SU-DHL-6 (cell line): ENCODE data around the gene COX5B.
A peak's percentile ranks its signal among the peaks of the same experiment; 100 is the strongest.
"Not testable (repeated sequence)": the region's sequence is repeated elsewhere in the genome, so short reads cannot be mapped to it uniquely, and the experiment has no call there.

Experiments
- H2AFZ ChIP-seq: fragments of 200-600 bp; sonication (generic); 2 replicates; pipeline ENCODE4 v1.6.1; 2014; ENCODE audit warnings: low read depth, mild to moderate bottlenecking, moderate library complexity, mixed read lengths, antibody characterized with exemption, low read length; ENCODE audit not compliant: severe bottlenecking
- H3F3A ChIP-seq: fragments of 200-600 bp; shearing (Covaris generic); 2 replicates; pipeline ENCODE4 v1.6.0; 2016; ENCODE audit warnings: antibody characterized with exemption, mild to moderate bottlenecking; ENCODE audit not compliant: insufficient read depth
- H3K27ac ChIP-seq: fragments of 200-600 bp; sonication (generic); 2 replicates; pipeline ENCODE4 v1.5.1; 2016; ENCODE audit warnings: low read depth, mild to moderate bottlenecking, low read length, moderate library complexity, mixed read lengths
- H3K27me3 ChIP-seq: fragments of 200-600 bp; sonication (generic), shearing (Covaris generic); 2 replicates; pipeline ENCODE4 v1.6.0; 2014; ENCODE audit warnings: mild to moderate bottlenecking, low read length
- H3K36me3 ChIP-seq: fragments of 200-600 bp; sonication (generic); 2 replicates; pipeline ENCODE4 v1.6.1; 2014; ENCODE audit warnings: mild to moderate bottlenecking, low read length, mixed read lengths
- H3K4me2 ChIP-seq: fragments of 300-600, 200-600 bp; shearing (Covaris generic), sonication (generic); 2 replicates; pipeline ENCODE4 v1.6.0; 2014; ENCODE audit warnings: low read length, low read depth, mild to moderate bottlenecking; ENCODE audit not compliant: poor library complexity, severe bottlenecking
- H3K4me3 ChIP-seq: fragments of 200-600 bp; sonication (generic); 2 replicates; pipeline ENCODE4 v1.5.1; 2014; ENCODE audit warnings: antibody characterized with exemption, low read length, mild to moderate bottlenecking, mixed read lengths; ENCODE audit not compliant: insufficient read depth, poor library complexity, severe bottlenecking
- H3K79me2 ChIP-seq: fragments of 200-600 bp; sonication (generic); 2 replicates; pipeline ENCODE4 v1.6.1; 2014; ENCODE audit warnings: mild to moderate bottlenecking, low read length, moderate library complexity; ENCODE audit not compliant: insufficient read depth
- H3K9ac ChIP-seq: fragments of 200-600 bp; sonication (generic); 2 replicates; pipeline ENCODE4 v1.7.0; 2014; ENCODE audit warnings: mild to moderate bottlenecking, low read length
- H3K9me2 ChIP-seq: fragments of 200-600 bp; sonication (generic); replicated peaks from 2 replicates; pipeline ENCODE4 v1.6.1; 2014; ENCODE audit warnings: low read length; ENCODE audit not compliant: insufficient read depth
- H3K9me3 ChIP-seq: fragments of 200-600 bp; sonication (generic); 2 replicates; pipeline ENCODE4 v1.6.1; 2014; ENCODE audit warnings: low read length, mixed read lengths; ENCODE audit not compliant: insufficient read depth
- H4K20me1 ChIP-seq: fragments of 200-600 bp; sonication (generic); 2 replicates; pipeline ENCODE4 v1.6.1; 2014; ENCODE audit warnings: low read depth, mild to moderate bottlenecking, antibody characterized with exemption, low read length, moderate library complexity, mixed read lengths
- EZH2phosphoT487 ChIP-seq: fragments of 200-600 bp; sonication (generic), shearing (Covaris generic); conservative IDR thresholded peaks from 2 replicates; pipeline ENCODE4 v1.6.1; 2018; ENCODE audit warnings: mild to moderate bottlenecking, antibody characterized with exemption, low read length, moderate library complexity, mixed read lengths
- TF ChIP-seq, protein P1 (sequence below): fragments of 200-600 bp; sonication (generic); IDR thresholded peaks from one replicate; pipeline ENCODE4 v1.5.1; 2017; ENCODE audit warnings: antibody characterized with exemption, mild to moderate bottlenecking, low read length, moderate library complexity; ENCODE audit not compliant: insufficient read depth, poor library complexity, severe bottlenecking

The COX5B gene

GRCh38 chr2:97669448-97669847 is 23.6 kb downstream of the COX5B start, which contains the start of gene C2orf92:
Gene C2orf92 (plus strand): TSS chr2:97669713. CDS start chr2:97669789, 76 bp downstream.
- Histone ChIP-seq H3K27me3 (no peaks in the 10 kb centered on the region), H3K9me2 (no peaks in the 10 kb centered on the region), H3K36me3 (no peaks in the 10 kb centered on the region), H4K20me1 (no peaks in the 10 kb centered on the region), H3K4me2 (no peak within 1 kb of the TSS), H3K4me3 (no peak within 1 kb of the TSS), H2AFZ (peak within 1 kb of the TSS; percentile 27), H3K27ac (no peak within 1 kb of the TSS), H3K9ac (no peak within 1 kb of the TSS), H3F3A (no peaks in the 10 kb centered on the region), H3K9me3 (no peaks in the 10 kb centered on the region), H3K79me2 (no peaks in the 10 kb centered on the region)
- TF ChIP-seq, protein P1, sequence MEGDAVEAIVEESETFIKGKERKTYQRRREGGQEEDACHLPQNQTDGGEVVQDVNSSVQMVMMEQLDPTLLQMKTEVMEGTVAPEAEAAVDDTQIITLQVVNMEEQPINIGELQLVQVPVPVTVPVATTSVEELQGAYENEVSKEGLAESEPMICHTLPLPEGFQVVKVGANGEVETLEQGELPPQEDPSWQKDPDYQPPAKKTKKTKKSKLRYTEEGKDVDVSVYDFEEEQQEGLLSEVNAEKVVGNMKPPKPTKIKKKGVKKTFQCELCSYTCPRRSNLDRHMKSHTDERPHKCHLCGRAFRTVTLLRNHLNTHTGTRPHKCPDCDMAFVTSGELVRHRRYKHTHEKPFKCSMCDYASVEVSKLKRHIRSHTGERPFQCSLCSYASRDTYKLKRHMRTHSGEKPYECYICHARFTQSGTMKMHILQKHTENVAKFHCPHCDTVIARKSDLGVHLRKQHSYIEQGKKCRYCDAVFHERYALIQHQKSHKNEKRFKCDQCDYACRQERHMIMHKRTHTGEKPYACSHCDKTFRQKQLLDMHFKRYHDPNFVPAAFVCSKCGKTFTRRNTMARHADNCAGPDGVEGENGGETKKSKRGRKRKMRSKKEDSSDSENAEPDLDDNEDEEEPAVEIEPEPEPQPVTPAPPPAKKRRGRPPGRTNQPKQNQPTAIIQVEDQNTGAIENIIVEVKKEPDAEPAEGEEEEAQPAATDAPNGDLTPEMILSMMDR, result no peak
- no peak for TF ChIP-seq EZH2phosphoT487

DNA sequence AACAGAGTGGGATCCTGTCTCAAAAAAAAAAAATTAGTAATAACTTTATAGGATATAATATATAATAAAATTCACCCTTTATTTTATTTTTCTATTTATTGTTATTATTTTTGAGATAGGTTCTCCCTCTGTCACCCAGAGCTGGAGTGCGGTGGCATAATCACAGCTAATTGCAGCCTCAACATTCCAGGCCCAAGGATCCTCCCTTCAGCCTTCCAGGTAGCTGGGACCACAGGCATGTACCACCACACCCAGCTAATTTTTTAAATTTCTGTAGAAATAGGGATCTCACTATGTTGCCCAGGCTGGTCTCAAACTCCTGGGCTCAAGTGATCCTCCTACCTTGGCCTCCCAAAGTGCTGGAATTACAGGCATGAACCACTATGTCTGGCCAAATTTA is 24.6 kb downstream of the COX5B start:
- Histone ChIP-seq H2AFZ (no peak overlapping the region), H3K4me3 (no peak overlapping the region), H3K27ac (no peak overlapping the region), H3K9me3 (no peaks in the 10 kb centered on the region), H4K20me1 (no peaks in the 10 kb centered on the region), H3F3A (no peaks in the 10 kb centered on the region), H3K4me2 (no peak overlapping the region), H3K79me2 (no peaks in the 10 kb centered on the region), H3K36me3 (no peaks in the 10 kb centered on the region), H3K9me2 (no peaks in the 10 kb centered on the region), H3K27me3 (no peaks in the 10 kb centered on the region), H3K9ac (no peak overlapping the region)
- TF ChIP-seq, protein P1, result no peak
- TF ChIP-seq EZH2phosphoT487, result no peak

- Histone ChIP-seq H2AFZ (no peak overlapping the region), H3K4me3 (no peak overlapping the region), H3K79me2 (no peaks in the 10 kb centered on the region), H3K4me2 (no peak overlapping the region), H3K9ac (no peak overlapping the region), H3K9me3 (no peaks in the 10 kb centered on the region), H3K9me2 (no peaks in the 10 kb centered on the region), H3K27ac (no peak overlapping the region), H3F3A (no peaks in the 10 kb centered on the region), H3K27me3 (no peaks in the 10 kb centered on the region), H4K20me1 (no peaks in the 10 kb centered on the region), H3K36me3 (no peaks in the 10 kb centered on the region)
- TF ChIP-seq, protein P1, result no peak
- no peak for TF ChIP-seq EZH2phosphoT487
Measured at GRCh38 chr2:97671526-97671925, 25.7 kb downstream of the COX5B start.

GRCh38 chr2:97672606-97673140 is 26.8 kb downstream of the COX5B start:
- not testable (repeated sequence) for H3K9me3 ChIP-seq, H3K4me2 ChIP-seq, H3K9ac ChIP-seq, H3K27me3 ChIP-seq, H3K4me3 ChIP-seq, H2AFZ ChIP-seq, H3K9me2 ChIP-seq, H4K20me1 ChIP-seq, H3K36me3 ChIP-seq, H3K27ac ChIP-seq, H3F3A ChIP-seq, H3K79me2 ChIP-seq
